ENCODE data around the gene GMCL1.
"Not testable (repeated sequence)": the region's sequence is repeated elsewhere in the genome, so short reads cannot be mapped to it uniquely, and the experiment has no call there.

Gene GMCL1

DNA sequence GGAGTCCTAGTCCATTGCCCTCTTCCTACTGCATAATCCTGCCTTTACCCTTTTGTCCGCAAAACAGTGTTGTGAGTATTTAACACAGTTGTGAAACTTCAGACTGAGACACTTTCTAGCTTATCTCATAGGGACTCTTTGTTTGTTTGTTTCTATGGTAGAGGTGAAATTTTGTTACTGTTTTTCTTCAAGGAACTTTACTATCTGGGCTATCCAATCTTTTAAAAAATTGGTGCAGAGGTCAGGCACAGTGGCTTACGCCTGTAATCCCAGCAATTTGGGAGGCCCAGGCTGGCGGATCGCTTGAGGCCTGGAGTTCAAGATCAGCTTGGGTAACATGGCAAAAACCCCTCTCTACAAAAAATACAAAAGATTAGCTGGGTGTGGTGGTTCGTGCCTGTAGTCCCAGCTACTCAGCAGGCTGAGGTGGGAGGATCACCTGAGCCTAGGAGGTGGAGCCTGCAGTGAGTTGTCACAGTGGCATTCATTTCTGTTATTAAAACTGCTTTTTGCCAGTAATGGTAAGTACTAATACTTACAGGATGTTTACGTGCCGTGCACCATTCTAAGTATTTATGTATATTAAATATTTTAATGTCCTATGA lies 18.8 kb downstream of the GMCL1 start:
- no peak for DNase-seq (ENCODE audit: low spot score)

DNA sequence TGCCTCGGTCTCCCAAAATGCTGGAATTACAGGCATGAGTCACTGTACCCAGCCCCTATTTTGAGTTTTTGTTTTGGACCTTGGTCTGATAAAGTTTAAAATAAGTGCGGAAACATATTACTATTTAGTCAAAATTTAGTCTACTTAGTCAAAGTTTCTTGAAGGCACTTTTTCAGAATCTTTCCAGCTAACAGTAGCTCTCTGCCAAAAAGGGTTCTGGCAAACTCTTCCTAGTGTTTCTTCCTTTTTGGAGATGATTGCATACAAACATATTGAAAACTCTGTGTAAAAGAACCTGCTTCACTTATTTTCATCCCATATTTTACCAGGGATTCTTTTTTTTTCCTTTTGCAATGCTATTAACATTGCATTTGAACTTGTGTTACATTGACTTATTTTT lies 28.8 kb downstream of the GMCL1 start:
- no peak for DNase-seq (ENCODE audit: low spot score)

DNA sequence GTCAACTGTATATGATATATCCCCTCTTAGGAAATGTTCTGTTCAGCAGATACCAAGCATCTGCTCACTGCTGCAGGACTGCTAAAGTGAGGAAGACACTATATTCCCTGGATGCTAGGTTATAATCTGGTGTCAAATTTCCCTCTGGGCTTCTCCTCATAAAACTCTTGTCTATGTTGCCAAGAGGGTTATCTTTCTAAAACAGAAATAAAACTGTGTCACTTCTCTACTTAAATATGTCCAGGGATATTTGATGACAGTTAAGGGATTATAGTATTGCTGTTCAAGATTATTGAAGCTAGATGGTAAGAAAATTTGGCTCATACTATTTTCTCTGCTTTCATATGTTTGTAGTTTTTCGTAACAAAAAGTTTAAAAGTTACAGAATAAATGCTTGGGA lies 33.8 kb downstream of the GMCL1 start:
- no peak for DNase-seq (ENCODE audit: low spot score)

DNA sequence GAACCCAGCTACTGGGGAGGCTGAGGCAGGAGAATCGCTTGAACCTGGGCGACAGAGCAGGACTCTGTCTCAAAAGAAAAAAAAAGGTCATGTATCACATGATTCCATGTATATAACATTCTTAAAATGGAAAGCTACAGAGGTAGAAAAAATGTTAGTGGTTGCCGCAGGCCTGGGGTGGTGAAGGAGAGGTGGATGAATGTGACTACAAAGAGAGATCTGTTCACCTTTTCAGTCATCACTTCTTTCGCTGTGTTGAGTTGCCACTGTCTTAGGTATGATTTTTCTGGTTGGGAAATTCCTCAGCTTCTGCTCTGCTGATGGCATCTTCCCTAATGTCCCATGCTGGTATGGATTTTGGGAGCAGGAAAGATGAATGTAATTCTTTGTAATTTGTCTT lies 59.0 kb downstream of the GMCL1 start:
- no peak for DNase-seq (ENCODE audit: low spot score)

DNA sequence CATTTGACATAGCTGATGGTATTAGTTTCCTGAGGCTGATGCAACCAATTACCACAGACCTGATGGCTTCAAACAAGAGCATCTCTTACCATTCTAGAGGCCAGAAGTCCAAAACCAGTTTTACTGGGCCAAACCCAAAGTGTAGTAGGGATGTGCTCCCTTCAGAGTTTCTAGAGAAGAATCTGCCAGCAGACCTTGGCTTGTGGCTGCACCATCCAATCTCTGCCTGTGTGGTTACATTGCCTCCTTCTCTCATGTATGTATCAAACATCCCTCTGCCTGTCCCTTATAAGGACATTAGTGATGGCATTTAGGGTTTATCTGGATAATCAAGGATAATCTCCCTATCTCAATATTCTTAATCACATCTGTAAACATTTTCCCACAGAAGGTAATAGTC lies 59.8 kb downstream of the GMCL1 start:
- no peak for DNase-seq (ENCODE audit: low spot score)

DNA sequence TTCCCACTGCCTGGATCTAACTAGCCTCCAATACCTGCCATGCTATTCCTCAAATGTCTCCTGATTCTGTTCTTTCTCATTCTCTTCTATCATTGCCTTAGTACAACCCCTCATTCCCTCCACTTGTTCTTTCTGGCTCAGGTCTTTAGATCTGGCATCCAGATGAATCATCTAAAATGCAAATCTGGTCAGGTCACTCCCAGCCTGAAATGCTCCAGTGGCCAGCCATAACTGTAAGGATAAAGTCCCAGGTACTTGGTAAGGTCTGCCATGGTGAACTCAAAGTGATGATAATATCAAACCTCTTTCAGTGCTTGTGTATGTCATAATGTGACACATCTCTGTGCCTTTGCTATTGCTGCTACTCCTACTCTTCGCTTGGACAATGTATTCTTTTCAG lies 61.4 kb downstream of the GMCL1 start:
- no peak for DNase-seq (ENCODE audit: low spot score)

DNA sequence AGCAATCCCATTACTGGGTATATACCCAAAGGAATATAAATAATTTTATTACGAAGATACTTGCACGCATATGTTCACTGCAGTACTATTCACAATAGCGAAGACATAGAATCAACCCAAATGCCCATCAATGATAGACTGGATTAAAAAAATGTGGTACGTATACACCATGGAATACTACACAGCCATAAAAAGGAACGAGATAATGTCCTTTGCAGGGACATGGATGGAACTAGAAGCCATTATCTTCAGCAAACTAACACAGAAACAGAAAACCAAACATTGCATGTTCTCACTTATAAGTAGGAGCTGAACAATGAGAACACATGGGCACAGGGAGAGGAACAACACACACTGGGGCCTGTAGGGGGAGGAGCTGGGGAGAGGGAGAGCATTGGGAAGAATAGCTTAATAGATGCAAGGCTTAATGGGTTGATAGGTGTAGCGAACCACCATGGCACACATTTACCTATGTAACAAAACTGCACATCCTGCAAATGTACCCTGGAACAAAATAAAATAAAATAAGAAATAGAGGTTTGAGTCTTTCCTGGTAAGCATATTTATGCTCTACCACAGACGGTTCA lies 63.5 kb downstream of the GMCL1 start:
- DNase-seq (ENCODE audit: low spot score), result not testable (repeated sequence)

DNA sequence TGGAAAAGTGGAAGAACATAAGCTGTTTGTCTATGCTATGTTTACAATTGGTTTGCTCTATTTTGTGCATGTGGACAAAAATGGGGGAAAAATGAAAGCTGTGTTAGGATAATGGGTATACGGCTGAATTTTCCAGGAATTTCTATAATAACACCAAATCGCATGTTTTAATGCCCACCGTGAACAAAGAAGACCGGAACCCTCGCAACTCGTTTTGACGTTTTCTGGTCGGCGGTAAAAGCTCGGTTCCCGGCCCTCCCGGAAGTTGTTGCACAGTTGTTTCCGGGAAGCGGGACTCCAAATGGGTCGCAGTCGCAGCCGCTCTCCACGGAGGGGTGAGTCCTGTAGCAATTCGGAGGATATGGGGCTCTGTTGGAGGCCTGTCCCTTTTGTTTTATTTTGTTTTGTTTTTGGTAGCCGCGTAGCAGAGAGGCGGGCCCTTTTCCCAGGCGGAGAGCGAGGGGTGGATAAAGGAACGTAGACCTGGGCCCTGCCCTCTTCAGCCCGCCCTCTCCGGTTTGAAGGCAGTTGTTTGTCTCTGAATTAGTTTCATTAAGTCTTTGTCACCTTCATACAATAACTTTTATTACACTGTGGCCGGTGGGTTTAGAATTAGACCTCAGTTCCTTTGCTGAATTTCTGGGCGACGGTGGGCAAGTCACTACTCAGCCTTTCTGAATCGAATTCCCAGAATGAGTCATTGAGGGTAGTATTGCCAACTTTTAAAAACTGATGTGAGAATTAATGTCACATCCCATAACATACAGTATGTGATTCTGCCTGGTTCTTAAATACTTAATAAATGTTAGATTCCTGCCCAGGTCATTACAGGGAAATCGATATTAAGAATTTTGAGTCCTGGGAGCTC lies 64.5 kb downstream of the GMCL1 start, which contains the start of gene SNRNP27:
TSS of gene SNRNP27 (plus strand) at position 273 of the 868 bp plus-strand sequence. CDS start at position 302, 29 bp downstream.
- peak; percentile 79 for DNase-seq (ENCODE audit: low spot score)

DNA sequence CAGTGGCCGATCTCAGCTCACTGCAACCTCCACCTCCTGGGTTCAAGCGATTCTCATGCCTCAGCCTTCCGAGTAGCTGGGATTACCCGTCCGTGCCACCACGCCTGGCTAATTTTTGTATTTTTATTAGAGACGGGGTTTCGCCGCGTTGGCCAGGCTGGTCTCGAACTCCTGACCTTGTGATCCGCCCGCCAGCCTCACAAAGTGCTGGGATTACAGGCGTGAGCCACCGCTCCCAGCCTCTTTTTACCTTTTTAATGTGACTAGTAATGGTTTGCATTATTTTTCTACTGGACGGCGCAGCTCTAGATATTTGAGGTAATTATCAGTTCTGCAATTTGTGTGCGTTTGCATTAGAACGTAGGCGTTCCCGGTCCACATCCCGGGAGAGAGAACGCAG lies 65.3 kb downstream of the GMCL1 start:
- DNase-seq (ENCODE audit: low spot score), result not testable (repeated sequence)

DNA sequence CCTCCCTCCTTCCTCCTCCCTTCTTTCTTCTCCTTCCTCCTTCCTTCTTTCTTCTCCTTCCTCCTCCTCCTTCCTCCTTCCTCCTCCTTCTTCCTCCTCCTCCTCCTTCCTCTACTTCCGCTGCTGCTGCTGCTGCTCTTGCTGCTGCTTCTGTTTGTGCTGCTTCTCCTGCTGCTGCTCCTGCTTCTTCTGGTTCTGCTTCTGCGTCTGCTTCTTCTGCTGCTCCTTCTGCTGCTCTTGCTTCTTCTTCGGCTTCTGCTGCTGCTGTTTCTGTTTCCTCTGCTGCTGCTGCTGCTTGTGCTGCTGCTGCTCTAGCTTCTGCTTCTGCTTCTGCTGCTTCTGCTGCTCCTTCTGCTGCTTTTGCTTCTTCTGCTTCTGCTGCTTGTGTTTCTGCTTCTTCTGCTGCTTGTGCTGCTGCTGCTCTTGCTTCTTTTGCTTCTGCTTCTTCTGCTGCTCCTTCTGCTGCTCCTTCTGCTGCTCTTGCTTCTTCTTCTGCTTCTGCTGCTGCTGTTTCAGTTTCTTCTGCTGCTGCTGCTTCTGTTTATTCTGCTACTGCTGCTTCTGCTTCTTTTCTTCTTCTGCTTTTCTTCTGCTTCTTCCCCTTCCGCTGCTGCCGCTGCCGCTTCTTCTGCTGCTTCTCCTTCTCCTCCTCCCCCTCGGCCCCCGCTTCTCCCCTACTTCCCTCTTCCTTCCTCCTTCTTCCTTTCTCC lies 72.9 kb downstream of the GMCL1 start:
- DNase-seq (ENCODE audit: low spot score), result no peak

DNA sequence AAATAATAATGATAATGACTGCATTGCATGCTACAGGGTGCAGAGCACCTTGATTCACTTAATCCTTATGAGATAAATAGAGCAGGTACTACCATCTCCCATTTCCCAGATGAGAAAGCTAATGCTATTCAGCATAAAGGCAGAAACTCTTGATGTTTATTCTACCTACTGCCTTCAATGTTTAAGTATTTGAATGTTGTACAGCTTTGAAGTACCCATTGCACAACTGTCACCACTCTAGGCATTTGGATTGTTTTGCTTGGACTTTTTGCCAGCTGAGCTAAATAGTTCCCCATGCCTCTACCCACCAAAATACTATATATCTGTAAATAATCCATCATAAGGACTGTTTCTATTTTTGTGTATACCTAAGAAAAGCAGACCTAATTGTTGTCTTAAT lies 77.8 kb downstream of the GMCL1 start:
- DNase-seq (ENCODE audit: low spot score), result no peak

DNA sequence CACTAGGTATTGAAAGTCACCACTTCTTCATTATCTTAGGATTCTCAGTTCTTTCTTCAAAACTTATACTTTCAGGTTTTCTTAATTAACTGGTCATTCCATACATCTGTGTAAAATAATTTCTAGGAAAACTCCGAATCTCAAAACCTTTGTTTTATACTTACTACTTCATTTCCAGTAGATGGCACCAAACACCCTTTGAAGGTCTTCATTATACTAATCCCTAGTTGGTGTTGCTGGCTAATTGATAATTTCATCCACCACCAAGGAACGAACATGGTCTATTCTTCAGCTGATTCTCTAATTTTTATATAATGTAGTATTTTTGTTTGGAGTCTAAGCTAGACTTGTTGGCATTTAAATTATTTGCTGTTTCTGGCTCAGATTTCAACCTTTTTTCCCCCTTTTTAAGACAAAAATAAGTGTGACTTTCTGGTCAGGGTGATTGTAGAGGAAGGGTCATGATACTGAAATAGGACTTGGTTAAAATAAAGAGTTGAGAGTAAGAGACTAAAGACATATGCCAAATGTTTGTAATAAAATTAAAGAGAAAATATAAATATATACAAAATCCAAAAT lies 82.6 kb downstream of the GMCL1 start:
- peak; percentile 83 for DNase-seq (ENCODE audit: low spot score)

DNA sequence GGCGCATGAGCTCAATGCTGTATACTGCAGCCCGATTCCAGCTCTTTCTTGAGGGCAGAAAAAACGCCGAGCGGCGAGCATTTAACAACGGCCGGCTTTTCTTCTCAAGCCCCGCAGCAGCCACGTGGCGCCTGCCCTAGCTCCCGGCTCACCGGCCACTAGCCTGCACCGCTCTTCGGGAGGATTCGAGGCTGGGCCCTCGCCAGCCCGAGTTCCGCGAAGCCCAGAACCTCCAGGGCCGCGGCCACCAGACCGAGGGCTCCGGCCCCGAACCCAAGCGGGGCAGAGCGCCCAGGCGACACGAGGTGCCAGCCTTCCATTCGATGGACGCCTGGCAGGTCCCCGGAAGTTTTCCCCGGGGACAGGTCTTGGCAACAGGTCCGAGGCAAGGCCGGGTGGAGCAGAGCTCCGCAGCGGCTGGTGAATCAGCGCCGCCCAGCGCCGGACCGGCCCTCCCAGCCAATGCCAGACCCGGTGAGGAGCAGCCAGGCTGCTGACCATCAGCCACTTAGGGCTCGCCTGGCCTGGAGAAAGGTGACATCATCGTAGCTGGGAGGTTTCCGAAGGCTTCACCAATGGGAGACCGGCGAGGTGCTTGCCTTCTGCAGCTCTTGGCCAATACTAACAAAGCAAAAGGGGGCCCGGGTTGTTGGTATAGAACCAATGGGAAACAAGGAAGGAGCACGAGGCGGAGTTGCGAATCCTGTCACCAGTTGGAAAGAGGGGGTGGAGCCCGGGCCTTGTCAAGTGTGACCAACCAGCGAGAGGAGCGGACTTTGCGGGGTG lies 84.9 kb downstream of the GMCL1 start:
- DNase-seq (ENCODE audit: low spot score), result peak; percentile 100

DNA sequence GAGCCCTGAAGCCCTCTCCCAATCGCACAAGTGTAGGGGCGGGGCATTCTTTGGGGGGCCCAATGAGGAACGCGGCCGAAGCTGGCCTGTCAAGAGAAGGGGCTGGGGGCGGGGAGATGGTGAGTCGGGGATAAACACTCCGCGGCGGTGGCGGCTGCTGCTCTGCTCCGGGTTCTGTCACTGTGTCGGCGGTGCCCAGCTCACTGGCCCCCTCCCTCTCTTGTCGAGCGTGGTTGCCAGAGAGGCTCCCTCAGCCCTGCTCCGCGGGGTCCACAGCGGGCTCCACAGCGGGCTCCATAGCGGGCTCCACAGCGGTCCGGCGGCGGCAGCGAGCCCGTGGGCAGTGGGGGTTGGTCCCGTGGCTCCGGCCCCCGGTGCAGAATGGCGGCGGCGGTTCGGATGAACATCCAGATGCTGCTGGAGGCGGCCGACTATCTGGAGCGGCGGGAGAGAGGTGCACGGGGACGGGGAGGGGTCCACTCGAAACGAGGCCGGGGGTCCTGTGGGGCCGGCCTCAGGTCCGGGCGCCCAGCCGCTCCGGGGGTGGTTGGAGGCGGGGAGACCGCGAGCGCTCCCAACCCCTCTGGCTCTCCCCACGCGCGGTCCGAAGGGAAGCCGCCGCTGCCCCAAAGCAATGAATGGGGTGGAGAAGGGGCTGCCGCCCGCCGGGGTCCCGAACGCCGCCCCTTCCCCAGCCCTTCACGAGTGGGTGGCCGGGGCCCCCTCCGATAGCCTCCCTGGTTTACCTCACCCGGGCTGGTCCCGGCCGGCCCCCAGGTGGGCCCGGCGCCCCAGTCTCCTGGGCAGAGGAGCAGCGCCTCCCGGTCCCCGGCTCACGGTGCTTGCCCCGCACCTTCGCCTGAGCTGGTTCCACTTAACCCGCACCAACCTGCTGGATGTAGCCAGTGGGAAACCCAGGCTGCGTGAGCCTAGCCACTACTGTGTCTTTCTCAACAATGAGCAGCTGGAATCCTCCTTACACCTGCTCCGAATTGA lies 85.8 kb downstream of the GMCL1 start, which contains the start of gene MXD1:
TSS of gene MXD1 (plus strand) at position 160 of the 996 bp plus-strand sequence. CDS start at position 382, 222 bp downstream.
- peak; percentile 19 for DNase-seq (ENCODE audit: low spot score)

DNA sequence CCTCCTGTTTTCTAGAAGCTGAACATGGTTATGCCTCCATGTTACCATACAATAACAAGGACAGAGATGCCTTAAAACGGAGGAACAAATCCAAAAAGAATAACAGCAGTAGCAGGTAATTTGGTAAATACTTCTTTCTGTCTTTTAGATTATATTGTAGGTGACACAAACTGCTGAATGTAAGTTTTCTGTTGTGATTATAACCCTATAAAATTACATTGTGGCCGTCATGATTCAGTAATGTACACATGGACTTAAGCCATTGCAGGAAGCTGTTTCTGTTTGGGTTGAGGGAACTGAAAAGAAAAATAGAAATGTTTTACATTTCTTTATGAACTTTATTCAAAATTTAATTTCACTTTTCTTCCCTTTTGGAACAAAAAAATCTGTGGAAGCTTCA lies 86.6 kb downstream of the GMCL1 start:
- DNase-seq (ENCODE audit: low spot score), result no peak

DNA sequence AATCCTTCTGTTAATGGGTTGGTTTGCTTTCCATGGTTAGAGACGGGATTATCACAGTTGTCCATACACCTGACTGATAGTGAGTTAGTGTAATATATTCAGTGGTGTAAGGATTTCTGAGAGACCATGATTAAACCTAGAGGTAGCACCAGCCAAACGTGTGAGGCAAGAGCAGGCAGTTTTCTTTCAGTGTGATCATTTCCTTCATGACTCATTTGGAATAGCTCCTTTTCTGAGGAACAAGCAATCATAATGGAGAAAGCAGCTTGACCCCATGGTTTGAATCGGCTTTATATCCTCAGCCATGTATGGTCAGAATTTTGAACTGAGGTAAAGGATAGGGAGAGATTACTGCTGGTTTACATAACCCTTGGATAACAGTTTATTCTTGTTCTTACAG lies 88.4 kb downstream of the GMCL1 start:
- no peak for DNase-seq (ENCODE audit: low spot score)

DNA sequence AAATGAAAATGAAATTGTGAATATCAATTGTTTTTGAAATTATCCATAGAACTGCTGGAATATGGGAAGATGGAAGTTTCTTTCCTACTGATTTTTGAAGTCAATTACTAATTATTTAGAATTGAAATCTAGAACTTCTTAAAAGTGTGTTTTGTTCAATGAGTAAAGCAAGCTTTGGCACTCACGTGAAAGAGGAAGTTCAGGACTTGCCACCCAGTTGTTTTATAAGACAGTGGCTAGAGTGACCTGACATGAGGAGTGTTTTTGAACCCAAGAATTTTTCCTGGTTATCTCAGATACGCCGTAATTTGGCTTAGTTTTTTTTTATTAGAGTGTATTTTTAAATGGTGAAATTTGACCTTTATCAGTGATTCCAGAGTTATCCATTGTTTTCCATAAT lies 88.9 kb downstream of the GMCL1 start:
- no peak for DNase-seq (ENCODE audit: low spot score)

DNA sequence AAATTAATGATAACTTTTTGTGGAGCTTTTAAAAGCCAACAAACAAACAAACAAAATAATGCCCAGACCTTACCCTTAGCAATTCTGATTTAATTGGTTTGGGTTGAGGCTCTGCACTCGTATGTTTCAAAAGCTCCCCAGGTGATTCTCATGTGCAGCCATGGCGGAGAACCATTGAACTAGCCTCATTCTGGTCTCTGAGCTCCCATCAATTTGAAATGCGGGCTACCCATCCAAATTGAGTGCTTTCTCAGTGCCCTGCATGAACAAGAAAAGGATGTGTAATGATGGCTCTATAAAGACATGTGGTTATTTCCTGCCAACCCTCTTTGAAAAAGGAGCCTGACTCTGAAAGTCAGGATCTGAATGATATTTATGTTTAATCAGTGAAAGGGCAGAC lies 93.7 kb downstream of the GMCL1 start:
- no peak for DNase-seq (ENCODE audit: low spot score)

DNA sequence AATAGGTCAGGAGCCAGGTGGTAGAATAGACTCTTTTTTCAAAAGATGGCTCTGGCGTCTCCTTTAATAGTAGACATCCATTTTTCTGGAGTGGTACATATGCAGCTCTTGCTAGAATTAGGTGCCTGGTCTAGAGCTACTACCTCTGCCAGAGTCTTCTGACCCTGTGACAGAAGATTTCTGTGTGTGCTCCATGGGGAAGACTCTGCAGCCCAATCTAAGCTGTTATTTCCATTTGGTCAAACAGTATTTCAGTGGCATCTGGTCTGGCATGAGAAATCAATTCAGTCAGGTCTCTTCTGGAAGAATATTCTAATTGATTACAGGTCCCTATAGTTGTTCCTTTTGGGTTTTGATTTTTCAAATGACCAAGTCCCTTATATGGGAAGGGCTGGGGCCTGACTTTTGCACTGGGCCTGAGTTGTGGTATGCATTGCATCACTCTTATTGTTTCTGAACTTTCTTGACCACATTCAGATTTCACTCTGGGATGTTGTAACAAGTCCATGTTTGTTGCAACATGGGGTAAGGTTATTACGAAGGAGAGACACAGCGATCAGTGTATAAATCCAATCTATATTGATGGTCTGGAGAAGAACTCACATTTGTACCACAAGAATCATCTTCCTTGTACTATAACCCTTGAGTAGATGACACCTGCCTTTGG lies 97.5 kb downstream of the GMCL1 start:
- DNase-seq (ENCODE audit: low spot score), result no peak
